Stimulated activated CD4-positive, alpha-beta T cell treated with anti-CD3 and anti-CD28 coated beads, Interleukin-12 subunit alpha, Interleukin-12 subunit beta, amount 100 ng/mL, for 4 hours (primary cell): Measurements from ENCODE around the gene PTAR1.
"Not testable (repeated sequence)": the region's sequence is repeated elsewhere in the genome, so short reads cannot be mapped to it uniquely, and the experiment has no call there.

Experiments used
- DNase-seq: peaks from one replicate; pipeline ENCODE4 v3.0.0-alpha.2; 2020

The PTAR1 gene

GRCh38 chr9:69759421-69760277, at the start of gene PTAR1:
Gene PTAR1, minus strand, starts transcription at chr9:69760011. Its CDS starts 73 bp downstream, at chr9:69759938.
- DNase-seq: peak; percentile 91

GRCh38 chr9:69809304-69809863, 49.6 kb upstream of the PTAR1 start:
- DNase-seq: no peak

- DNase-seq: no peak
These were observed 46.8 kb upstream of the PTAR1 start for GRCh38 chr9:69806627-69807026.

- DNase-seq: no peak
These were observed 46.2 kb upstream of the PTAR1 start for GRCh38 chr9:69805962-69806515.

- no peak for DNase-seq
These were observed 42.2 kb upstream of the PTAR1 start for GRCh38 chr9:69801989-69802388.

GRCh38 chr9:69800027-69800426, 40.2 kb upstream of the PTAR1 start:
- not testable (repeated sequence) for DNase-seq

GRCh38 chr9:69799521-69799920, 39.7 kb upstream of the PTAR1 start:
- not testable (repeated sequence) for DNase-seq

- DNase-seq: no peak
These were observed 38.9 kb upstream of the PTAR1 start for GRCh38 chr9:69798744-69799143.

GRCh38 chr9:69797675-69798074, 37.9 kb upstream of the PTAR1 start:
- DNase-seq: no peak

DNA sequence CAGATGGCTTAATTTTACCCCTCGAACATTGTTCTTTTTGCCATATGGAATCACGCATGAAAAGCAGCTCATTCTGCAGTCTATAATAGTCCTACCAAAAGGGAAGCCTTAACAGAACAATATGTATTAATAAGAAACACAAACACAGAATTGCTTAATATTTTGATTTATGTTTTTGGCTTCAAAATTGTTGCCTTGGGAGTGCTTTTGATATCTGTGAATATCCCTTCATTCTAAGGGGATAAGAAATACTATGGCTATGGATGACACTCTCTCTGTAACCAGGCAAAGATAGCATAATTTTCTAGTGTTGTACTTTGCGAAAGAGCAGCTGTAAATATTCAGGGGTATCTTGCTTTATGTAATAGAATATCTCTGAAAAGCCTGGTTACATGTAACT, 34.5 kb upstream of the PTAR1 start:
- no peak for DNase-seq

DNA sequence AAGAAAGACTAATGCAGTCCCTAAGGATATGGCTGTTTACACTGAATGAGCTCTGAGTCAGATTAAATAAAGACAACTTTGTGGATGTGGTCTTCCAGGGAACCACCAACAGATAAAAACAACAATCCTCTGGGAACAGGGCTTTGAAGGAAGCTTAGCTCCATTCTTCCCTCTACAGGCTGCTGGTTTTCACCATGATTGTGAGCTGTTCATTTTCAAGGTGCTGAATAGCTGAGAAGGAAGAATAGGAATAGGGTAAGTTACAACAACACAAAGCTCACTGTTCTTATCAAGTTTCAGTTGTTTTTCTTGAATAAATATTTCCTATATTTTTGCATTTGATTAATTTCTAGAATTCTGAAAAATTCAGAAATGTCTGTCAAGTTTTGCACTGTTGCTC, 25.9 kb upstream of the PTAR1 start:
- DNase-seq: no peak

GRCh38 chr9:69773258-69773657, 13.4 kb upstream of the PTAR1 start:
- DNase-seq: no peak

GRCh38 chr9:69771775-69772418, 12.1 kb upstream of the PTAR1 start:
- DNase-seq: no peak

GRCh38 chr9:69768716-69769115, 8.9 kb upstream of the PTAR1 start:
- DNase-seq: no peak

DNA sequence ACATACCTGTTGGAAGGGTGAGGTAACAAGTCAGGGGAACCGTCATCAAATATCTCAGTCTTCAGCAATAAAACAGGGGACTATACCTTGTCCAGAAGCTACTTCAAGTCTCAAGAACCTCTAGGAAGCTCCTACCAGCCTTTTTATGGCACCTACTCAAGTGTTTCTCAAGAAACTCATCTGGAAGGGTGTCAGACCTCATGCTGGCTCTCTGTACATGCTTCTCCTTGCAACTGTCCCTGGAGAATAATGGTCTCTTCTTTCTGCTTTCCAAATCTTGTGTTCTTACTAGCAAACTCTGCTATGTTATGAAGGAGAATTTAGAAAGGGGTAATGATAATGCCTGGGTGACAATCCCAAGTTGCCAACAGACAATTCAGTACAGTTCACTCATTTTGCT, 8.3 kb upstream of the PTAR1 start:
- no peak for DNase-seq

- DNase-seq: not testable (repeated sequence)
These were observed 4.1 kb upstream of the PTAR1 start for GRCh38 chr9:69763862-69764261.

- DNase-seq: no peak
These were observed 2.7 kb upstream of the PTAR1 start for GRCh38 chr9:69762527-69762926.

DNA sequence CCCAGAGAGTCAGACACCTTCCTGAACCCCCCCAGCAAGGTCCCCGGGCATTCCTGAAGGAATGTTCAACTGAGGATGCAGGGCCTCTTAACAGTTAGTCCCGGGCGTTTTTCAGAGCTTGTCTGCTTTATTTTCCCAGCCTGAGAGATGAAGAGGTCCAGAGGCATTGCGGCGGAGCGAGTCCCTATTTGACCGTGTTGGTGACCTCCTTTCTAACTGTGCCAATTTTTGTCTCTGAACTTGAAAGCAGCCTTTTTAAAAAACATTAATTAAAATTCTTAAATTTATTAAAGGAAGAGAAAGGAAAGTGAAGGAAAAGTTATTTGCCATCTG, 433 bp upstream of the PTAR1 start:
- no peak for DNase-seq

DNA sequence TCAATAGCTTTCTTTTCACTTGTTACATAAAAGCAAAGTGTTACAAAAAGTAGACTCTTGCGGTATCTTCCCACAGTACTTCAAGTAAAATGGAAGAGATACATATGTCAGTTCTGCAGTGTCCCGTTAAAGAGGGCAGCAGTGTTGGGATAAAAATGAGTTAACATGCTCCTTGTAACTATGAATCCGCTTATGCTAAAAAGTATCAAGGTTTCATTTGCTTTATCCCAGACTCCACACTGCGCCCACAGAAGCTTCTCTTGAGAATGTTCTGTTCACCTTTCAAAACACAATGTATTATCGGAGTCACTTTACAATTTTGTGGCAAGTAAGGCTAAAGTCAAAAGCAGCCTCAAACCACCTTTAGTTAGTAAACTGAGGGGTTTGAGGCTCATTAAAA, 790 bp downstream of the PTAR1 start:
- no peak for DNase-seq

- DNase-seq: no peak
These were observed 1.7 kb downstream of the PTAR1 start for GRCh38 chr9:69757996-69758675.

DNA sequence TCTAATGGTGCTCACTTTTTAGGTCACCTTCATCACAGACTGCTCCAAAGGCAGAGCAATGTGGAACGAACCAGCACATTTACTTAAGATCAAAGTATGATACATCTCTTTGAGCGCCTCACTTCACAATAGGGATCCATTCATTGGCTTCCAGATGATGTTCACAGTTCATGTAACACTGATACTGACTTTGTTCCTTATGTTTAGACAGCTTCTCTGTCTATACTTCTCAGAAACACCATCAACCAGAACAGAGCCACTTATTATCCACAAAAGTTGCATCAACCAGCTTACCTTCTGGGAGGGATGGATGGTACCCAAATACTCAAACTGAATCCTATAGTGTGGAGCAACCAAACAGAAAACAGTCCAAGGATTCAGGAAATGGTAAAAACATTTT, 4.6 kb downstream of the PTAR1 start:
- no peak for DNase-seq

- DNase-seq: no peak
These were observed 6.0 kb downstream of the PTAR1 start for GRCh38 chr9:69753830-69754229.

DNA sequence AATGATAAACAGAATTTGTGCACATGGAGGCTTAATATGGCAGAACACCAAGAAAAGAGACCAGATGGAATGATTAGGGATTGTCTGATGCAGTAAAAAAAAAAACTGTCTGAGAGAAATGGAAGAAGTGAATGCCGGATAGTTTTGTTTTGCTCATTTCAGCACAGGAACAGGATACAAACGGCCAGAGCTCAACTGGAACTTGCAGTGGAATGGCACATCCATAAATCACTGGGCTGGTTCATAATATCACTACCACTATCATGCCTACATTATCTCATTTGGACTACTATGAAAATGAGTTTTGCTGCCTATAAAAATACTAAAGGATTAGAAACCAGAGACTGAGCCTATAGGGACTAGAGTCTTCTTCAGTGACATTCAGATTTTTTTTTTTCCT, 9.7 kb downstream of the PTAR1 start:
- DNase-seq: no peak
